Smooth muscle cell of the brain vasculature (primary cell): ENCODE measurements around the gene CEP112.
"Not testable (repeated sequence)": the region's sequence is repeated elsewhere in the genome, so short reads cannot be mapped to it uniquely, and the experiment has no call there.

Source experiments
- DNase-seq: peaks from one replicate; pipeline ENCODE4 v3.0.0-alpha.2; 2012; ENCODE audit warnings: low read depth, low spot score

The CEP112 gene

DNA sequence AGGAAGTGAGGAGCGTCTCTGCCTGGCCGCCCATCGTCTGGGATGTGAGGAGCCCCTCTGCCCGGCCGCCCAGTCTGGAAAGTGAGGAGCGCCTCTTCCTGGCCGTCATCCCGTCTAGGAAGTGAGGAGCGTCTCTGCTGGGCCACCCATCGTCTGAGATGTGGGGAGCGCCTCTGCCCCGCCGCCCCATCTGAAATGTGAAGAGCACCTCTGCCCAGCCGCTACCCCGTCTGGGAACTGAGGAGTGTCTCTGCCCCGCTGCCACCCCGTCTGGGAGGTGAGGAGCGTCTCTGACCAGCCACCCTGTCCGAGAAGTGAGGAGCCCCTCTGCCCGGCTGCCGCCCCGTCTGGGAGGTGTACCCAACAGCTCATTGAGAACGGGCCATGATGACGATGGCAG lies 354.7 kb downstream of the CEP112 start:
- DNase-seq = not testable (repeated sequence)

DNA sequence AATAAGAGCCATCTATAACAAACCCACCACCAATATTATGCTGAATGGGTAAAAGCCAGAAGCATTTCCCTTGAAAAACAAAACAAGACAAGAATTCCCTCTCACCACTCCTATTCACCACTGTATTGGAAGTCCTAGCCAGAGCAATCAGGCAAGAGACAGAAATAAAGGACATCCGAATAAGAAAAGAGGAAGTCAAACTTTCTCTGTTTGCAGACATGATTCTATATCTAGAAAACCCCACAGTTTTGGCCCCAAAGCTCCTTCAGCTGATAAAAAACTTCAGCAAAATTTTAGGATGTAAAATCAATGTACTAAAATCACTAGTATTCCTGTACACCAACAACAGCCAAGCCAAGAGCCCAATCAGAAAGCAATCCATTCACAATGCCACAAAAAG lies 358.7 kb downstream of the CEP112 start:
- no peak for DNase-seq

DNA sequence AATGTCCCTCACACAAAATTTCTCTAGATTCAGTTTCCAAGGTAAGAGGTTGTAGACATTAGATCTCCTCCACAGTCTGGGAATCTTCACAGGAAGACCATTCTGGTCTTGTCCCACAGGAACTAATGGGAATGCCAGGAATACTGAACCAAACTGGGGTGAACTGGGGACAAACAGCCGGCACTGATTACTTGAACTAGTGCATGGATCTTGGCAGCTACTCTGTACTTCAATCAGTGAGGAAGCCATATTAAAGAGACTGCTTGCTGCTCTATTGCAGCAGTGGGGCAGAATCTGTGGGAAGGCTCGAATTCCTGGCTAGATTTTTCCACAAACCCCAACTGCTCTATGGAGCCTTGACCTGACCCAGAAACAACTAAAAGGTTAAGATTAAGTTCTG lies 361.6 kb downstream of the CEP112 start:
- no peak for DNase-seq

DNA sequence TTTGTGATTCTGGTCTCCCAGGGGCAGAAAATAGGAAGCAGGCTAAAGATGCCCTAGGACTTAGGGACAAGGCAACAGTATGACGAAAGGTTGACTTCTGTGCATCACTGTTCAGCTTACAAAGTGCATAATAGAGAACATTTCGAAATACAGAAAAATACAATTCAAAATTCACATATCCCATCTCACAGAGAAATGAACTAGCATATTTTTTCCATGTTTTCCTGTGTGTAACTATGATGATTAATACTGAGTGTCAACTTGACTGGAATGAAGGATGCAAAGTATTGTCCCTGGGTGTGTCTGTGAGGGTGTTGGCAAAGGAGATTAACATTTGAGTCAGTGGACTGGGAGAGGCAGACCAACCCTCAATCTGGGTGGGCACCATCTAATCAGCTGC lies 365.4 kb downstream of the CEP112 start:
- not testable (repeated sequence) for DNase-seq

DNA sequence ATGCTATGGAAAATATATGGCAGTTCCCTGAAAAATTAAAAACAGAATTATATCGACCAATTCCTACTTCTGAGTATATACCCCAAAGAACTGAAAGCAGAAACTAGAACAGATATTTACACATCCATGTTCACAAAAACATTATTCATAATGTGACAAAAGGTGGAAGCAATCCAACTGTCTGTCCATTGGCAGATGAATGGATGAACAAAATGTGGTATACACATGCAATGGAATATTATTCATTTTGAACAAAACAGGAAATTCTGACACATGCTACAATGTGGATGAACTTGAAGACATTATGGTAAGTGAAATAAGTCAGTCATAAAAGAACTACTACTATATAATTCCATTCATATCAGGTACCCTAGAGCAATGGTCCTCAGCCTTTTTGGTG lies 367.0 kb downstream of the CEP112 start:
- DNase-seq = no peak

DNA sequence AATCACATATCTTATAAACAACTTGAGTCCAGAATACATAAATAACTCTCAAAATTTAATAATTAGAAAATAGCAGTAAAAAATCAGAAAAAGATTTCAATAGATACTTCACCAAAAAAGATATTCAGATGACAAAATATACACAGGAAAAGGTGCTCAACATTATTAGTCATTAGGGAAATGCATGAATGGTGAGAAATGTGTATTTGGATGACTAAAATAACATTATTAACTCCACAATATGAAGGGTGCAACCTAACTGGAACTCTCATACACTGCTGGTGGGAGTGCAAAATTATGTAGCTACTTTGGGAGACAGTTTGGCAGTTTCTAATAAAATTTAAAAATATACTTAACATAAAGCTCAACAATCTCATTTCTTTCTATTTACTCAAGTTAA lies 368.2 kb downstream of the CEP112 start:
- DNase-seq = no peak

DNA sequence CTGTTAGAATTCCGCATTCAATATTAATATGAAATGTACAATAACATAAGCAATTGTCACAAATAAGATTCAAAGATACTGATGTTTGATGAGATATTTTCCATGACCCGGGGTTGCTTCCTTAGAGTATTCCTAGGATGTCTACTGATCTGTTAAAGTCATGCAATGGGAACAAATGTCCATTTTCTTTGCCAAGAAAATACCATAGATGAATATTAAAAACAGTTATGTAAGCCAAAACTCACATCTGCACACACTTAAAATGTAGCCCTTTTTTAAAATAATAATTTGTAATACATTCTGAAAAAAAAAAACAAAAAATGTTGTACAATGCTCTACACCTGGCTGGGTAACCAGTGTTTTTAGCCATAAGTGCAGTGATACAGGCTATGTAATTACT lies 371.1 kb downstream of the CEP112 start:
- DNase-seq = no peak

DNA sequence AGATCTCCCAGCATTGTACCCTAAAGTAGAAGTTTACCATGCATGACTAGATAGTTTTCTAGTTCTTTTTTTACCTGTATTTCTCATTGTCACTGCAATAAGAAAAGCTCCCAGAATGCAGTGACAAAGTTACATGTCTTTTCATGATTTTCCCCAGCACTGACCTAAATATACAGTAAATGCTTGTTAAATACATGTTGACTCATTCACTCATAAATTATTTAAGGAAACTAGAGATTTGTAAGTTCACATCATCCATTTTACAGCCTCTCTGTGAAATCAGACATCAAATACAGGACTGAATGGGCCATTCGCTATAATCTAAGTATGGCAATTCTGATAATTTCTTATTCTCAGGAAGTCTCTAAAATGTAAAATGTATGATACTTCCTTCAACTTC lies 371.6 kb downstream of the CEP112 start:
- no peak for DNase-seq

DNA sequence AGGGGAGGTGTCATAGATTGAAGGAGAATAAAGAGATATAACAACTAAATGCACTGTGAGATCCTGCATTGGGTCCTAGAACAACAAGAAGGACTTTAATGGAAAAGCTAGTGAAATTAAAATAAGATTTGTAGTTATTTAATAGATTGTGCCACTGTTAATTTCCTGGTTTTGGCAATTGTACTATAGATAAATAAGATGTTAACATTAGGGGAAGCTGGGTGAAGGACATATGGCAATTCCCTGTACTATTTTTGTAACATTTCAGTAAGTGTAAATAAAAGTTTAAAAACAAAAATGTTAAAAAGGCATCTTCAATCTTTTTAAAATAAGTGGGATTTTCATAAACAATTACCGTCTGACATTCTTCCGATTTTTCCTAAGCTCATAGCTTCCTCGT lies 372.1 kb downstream of the CEP112 start:
- no peak for DNase-seq

DNA sequence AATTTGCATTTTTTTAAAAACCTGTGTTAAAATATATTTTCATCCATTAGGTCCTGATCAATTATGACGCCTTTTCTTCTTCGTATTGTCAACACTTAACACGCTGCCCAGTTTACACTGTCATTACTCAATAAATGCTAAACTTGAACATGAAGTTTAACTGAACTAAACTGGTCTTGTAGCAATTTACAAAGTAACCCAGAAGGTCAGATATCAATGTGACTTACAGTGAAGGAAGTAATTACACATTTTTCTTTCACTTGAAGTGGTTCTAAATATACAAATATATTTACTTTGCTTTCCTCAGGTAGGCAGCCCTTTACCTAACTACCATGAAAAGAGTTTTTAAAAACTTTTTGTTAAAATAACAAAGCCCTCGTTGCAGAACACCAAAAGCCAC lies 374.0 kb downstream of the CEP112 start:
- DNase-seq = no peak

DNA sequence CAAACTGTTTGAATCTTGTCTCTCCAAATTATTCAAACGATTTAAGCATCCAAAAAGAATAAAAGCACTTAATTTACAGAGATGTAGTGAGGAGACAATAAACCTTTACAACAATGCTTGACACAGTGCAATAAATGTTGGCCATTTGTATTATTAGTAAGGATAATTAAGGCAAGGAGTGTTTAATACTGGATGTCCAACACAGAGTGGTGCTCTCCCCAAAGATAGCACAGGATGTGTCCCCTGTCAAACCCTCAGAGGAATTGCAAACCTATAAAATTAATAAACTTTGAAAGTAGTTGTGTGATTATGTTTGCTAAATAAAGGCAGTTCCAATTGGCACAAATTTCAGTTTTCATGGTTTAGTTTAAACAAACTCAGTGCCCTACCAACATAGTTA lies 377.5 kb downstream of the CEP112 start:
- DNase-seq = no peak

DNA sequence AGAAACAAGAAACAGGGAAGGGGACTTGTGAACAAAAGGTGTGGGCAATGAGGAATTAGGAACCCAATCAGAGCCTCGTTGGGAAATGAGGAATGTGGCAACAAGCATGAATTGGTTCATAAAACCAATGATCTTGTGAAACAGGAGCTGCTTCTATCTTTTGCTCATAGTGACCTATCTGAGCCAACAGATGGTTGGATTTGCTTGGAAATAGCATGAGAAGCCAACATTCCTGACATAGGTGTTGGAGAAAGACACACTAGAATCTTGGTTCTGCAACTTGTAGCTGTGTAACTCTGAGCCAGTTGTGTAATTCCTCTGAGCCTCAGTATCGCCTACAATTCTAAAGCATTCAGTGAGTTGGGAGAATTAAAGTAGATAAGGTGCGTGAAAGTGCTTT lies 378.6 kb downstream of the CEP112 start:
- DNase-seq = no peak

DNA sequence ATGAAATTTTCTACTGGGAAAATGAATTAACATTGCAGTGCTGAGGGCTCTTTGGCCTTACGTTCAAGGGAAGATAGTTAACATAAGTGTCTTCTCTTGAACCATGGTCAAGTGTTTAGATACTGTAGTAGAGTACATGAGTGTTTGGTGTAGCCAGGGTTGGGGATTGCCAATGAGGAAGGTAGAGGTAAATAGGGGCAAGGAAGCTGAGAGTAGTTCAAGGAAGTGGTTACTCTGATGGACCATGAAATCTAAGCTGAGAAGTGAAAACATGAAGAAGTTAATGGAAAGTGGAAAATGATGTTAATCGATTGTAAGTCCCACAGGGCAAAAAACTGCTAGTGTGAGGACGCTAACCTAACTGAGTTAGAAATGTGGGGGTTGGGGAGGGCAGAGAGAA lies 380.9 kb downstream of the CEP112 start:
- DNase-seq = no peak

DNA sequence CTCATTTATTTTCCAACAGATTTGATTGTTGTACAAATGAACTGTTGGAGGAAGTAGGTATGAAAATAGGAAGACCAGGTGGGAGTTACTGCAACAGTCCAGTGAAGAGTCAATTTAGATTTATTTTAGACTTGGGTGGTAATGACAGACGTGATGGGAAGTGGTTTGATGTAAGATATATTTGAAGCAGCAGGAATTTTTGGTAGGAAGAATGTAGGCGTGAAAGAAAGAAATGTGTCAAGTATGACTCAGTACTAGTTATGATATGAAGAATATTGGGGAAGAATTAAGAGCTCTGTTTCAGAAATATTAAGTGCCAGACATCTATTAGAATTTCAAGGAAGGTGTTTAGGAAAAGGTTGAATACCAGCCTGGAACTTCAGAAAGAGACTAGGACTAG lies 382.6 kb downstream of the CEP112 start:
- no peak for DNase-seq

DNA sequence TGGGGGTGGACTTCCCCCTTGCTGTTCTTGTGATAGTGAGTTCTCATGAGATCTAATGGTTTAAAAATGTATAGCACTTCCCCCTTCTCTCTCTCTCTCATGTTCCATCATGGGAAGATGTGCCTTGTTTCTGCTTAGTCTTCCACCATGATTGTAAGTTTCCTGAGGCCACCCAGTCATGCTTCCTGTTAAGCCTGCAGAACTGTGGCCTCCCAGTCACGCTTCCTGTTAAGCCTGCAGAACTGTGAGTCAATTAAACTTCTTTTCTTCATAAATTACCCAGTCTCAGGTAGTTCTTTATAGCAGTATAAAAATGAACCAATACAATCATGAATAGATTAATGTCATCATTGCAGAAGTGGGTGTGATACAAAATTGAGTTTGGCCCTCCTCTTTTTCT lies 383.4 kb downstream of the CEP112 start:
- not testable (repeated sequence) for DNase-seq

DNA sequence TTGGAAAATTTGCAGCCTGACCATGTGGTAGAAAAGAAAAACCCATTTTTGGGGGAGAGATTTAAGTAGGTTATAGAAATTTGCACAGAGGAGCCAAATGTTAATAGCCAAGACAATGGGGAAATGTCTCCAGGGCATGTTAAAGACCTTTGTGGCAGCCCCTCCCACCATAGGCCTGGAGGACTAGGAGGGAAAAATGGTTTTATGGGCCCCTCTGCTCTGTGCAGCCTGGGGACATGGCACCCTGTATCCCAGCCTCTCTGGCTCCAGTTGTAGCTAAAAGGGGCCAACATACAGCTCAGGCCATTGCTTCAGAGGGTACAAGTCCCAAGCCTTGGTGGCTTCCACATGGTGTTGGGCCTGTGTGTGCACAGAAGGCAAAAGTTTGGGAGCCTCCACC lies 384.6 kb downstream of the CEP112 start:
- no peak for DNase-seq

DNA sequence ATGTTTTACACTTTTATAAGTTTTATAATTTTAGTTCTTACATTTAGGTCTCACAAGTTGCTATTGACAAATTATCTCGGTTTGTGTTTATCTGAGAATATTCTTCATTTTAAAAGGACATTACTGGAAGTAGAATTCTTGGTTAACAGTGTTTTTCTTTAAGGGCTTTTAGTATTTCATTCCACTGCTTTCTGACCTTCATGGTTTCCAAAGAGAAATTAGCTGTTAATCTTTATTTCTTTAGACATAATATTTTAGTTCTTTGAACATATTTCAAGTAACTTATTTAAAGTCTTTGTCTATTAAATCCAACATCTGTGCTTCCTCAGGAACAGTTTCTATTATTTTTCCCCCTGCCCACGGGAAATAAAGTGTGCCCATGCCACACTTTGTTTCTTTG lies 390.4 kb downstream of the CEP112 start:
- no peak for DNase-seq

DNA sequence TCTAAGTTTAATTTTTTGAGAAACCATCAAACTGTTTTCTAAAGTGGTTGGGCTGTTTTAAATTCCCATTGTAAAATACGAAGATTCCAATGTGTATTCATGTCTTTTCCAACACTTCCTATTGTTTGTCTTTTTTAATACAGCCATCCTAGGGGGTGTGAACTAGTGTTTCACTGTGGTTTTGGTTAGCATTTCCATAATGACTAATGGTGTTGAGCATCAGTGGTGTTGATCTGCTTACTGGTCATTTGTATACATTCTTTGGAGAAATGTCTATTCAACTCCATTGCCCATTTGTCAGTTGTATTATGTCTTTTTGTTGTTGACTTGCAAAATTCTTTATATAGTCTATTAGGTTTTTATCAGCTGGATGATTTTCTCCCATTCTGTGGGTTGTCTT lies 391.3 kb downstream of the CEP112 start:
- no peak for DNase-seq

DNA sequence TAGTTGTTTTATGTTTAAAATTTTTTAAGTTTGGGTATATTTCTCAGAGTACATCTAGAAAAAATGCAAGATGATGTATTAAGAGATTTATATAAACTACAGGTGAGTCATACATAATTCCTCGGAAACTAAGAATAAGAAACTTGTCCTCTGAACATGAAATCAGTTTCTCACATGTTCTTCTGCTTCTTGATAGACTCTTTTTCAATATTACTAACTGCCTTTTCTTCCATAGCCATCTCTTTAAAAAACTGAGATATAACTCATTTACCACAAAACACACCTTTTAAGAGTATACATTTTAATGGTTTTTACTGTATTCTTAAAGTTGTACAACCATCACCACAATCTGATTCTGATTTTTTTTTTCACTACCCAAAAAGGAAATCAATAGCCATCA lies 392.1 kb downstream of the CEP112 start:
- DNase-seq = no peak

DNA sequence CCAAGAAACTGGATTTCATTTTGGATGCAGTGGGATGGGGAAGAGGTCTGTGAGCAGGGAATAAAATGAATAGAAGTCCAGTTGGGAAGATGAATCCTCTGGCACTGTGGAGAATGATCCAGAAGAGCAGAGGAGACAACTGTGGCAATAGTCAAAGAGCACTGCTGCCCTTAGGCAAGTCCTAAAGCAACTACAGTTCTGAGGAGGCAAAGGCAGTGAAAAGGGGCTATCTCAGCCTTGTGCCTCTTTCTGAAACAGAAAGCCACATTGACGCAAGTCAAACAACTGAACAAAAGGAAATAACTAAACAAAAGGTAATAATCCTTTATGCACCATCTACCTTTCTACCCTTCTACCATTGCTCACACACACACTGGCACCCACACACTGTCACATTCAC lies 392.5 kb downstream of the CEP112 start:
- no peak for DNase-seq

DNA sequence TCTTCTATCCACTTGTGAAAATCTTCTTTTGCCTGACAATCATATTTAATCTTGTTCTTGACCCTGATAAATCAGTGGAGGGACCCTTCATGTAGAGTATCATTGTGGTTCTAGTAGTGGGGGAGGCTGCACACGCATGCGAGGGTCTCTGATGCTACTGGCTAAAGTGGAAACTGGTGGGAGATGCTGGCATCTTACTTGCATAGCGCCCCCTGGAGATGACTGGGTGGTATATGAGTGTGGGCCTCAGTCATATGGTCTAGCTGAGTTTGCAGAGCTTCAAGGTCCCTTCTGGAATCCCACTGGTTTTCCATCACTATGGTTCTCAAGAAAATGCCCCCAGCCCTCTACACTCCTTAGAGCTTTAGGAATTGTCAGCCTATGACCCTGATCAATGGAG lies 394.1 kb downstream of the CEP112 start:
- no peak for DNase-seq

DNA sequence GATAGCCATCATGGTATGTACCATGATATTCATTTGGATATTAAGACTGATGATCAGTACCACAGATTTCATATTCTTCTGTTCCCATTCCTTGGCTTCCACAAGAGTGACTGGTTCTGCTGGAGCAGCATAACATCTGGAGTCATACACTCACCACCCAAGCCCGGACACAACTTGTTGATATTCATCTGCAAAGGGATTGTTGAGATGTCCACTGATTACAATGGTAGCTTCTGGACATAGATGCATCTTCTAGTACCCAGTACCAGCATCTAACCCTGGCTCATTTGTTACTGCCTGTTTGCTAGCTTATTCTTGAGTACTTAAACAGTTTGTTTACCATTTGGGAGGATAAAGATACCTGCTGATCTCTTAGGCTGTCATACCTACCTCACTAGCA lies 394.8 kb downstream of the CEP112 start:
- no peak for DNase-seq

DNA sequence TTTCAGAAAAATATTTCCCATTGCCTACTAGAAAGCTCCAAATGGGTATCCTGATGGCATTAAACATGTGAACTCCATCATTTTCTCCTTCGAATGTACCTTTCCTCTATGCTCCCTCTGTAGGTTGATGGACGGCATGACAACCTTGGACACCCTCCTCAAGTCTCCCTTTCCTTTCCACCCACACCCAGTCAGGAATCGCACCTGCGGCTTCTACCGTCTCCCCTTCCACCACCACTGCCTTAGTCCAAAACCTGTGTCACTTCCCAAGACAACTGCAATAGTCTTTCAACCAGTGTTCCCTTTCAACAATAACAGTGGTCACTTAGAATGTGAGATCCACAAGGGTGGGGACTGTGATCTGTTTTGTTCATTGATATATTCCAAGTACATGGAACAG lies 397.4 kb downstream of the CEP112 start:
- DNase-seq = no peak

DNA sequence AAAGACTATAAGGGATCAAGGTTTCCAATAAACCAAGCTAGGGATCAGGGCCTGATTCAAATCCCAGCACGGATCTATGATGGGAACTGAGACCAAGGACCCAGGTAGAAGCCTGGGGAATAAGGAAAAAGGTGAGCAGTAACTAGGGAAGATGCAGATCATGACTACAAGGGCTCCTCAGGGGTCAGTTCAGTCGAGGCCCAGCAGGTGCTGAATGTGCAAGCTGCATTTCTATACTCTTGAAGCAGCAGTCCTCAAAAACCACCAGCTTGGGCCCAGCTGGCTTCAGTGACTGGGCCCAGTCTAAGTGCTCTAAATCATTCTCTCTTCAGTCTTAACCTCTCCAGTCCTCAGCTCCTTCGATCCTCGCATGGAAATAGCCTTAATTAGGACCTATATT lies 401.7 kb downstream of the CEP112 start:
- no peak for DNase-seq

DNA sequence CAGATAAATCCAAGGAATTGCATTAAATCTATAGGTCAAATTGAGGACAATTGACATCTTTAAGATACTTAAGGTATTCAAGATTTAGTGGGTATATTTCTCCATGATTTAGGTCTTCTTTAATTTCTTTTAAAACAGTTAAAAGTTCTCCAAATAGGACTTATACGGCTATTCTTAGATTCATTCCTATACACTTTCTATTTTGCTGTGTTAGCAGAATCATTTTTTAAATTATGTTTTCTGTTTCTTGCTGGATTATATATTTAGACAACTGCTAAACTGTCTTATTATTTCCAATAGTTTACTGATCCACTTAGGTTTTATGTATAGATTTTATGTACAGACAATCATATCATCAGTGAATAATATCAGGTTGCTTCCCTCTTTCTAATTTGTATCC lies 404.4 kb downstream of the CEP112 start:
- DNase-seq = no peak
